ENCODE data around the gene ADGRG4. TPM values are rescaled to one million over a fixed set of nuclear protein-coding genes. Genes with fewer than 3 reads are reported as not detected.

The ADGRG4 gene
- total RNA-seq, 1 experiment from 2014 or later: not detected

DNA sequence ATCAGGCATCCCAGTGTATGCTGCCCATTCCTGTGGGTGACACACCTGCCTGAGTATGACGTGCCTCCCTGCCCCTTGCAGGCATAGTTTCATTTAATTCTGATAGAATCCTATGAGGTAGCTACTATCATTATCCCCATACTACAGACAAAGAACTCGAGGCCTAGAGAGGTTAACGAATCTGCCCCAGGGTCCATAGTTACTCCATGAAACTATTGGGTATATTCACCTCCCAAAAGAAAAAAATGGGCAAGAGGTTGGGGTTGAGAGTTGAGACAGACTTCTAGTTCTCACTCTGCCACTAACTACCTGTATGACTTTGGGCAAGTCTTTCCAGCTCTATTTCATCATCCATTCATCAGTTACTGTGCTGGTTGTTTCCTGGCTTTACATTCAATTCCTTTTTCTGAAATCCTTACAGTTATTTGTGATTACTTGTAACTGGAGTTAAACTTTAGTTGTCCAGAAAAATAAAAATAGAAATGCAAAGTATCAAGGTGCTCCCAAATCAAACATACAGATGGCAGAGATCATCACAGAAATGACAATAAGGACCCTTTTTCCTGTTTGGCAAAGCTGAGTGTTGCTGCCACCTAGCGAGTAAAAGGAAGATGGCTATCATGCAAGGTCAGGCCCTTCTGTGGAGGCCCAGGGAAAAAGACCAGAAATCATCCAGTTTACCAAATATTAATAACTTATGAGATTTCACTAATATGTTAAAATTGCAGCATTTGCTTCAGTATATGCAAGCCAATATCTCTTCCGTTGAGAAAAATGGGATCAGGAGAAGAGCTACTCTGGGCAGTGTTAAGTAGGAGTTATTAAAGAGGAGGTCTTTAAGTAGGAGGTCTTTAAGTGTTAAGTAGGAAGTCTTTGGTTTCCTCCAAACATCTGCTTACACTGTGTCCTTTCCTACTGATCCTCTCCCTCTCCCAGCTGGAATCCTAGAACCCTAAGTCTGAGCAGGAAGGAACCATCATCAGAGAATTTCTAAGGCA, 32.4 kb upstream of the ADGRG4 start:
- H3K4me3 ChIP-seq (ENCODE audit: low read depth in 2 of 2, low read length in 2 of 2): no peak overlapping the region
- no peaks in the 10 kb centered on the region for H3K9me3 ChIP-seq (ENCODE audit: control insufficient read depth, insufficient read depth, low read depth, low read length)
- in situ Hi-C loops (cut with HindIII; ENCODE audit: low pct_unique_long_range_greater_than_20kb, low sequenced_read_pairs): no loop called here
- no peaks in the 10 kb centered on the region for H3K36me3 ChIP-seq (ENCODE audit: control insufficient read depth, insufficient read depth, low read length)
- ATAC-seq: peak; percentile 89
- BruUV-seq (replicated peaks): no TSS peak
- H3K4me1 ChIP-seq (ENCODE audit: control insufficient read depth, insufficient read depth, low read length): no peaks in the 10 kb centered on the region
- DNase-seq (ENCODE audit: low read depth, low spot score): no peak
- POLR2A ChIA-PET: no interaction called here
- CTCF ChIA-PET: interaction anchor here (0.5 to 1.1 kb wide), 3 partner anchors 36 to 129 kb away, joined by 3 to 11 read pairs (median 4); no protein-coding TSS in a partner anchor
- intact Hi-C loops (cut with micrococcal nuclease; ENCODE audit: unreplicated experiment): loop anchor here (5.0 kb wide), 1 partner anchor 241 kb away; no protein-coding TSS in a partner anchor
- H3K27ac ChIP-seq (ENCODE audit: low read length): no peak overlapping the region; the same call in 1 of the 2 replicates
- peaks cover 5% of the 10 kb centered on the region; the same call in 1 of the 2 replicates for H3K27me3 ChIP-seq (ENCODE audit: control insufficient read depth, insufficient read depth, low read length)
- TF ChIP-seq, protein P1, sequence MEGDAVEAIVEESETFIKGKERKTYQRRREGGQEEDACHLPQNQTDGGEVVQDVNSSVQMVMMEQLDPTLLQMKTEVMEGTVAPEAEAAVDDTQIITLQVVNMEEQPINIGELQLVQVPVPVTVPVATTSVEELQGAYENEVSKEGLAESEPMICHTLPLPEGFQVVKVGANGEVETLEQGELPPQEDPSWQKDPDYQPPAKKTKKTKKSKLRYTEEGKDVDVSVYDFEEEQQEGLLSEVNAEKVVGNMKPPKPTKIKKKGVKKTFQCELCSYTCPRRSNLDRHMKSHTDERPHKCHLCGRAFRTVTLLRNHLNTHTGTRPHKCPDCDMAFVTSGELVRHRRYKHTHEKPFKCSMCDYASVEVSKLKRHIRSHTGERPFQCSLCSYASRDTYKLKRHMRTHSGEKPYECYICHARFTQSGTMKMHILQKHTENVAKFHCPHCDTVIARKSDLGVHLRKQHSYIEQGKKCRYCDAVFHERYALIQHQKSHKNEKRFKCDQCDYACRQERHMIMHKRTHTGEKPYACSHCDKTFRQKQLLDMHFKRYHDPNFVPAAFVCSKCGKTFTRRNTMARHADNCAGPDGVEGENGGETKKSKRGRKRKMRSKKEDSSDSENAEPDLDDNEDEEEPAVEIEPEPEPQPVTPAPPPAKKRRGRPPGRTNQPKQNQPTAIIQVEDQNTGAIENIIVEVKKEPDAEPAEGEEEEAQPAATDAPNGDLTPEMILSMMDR (IDR thresholded peaks at IDR 0.05): peak; percentile 86
- no peak for TF ChIP-seq SIN3A (IDR thresholded peaks at IDR 0.05; ENCODE audit: borderline replicate concordance, insufficient read depth, low read depth, low read length)
- TF ChIP-seq POLR2AphosphoS5 (IDR thresholded peaks at IDR 0.05; ENCODE audit: low read depth, low read length): no peak

DNA sequence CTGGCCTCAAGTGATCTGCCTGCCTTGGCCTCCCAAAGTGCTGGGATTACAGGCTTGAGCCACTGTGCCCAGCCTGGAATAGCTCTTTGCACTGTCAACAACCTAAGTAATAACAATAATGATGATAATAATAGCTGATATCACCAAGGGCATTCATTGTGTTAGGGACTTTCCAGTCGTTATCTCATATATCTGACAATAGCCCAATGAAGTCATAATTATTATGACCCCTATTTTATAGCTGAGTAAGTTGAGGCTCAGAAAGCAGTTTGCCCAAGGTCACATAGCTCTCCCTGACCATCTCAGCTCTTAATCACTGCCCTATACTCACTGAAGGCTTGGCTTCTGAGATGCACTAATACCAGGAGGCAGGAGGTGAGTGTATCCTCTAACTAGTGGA, 30.8 kb upstream of the ADGRG4 start:
- no peak overlapping the region for H3K27ac ChIP-seq (ENCODE audit: low read length)
- in situ Hi-C loops (cut with HindIII; ENCODE audit: low pct_unique_long_range_greater_than_20kb, low sequenced_read_pairs) (no loop called here), intact Hi-C loops (cut with micrococcal nuclease; ENCODE audit: unreplicated experiment) (loop anchor here (5.0 to 10.0 kb wide), 2 partner anchors 215 to 243 kb away; partner anchors contain the start of gene BRS3)
- TF ChIP-seq, protein P1 (IDR thresholded peaks at IDR 0.05): no peak
- TF ChIP-seq POLR2AphosphoS5 (IDR thresholded peaks at IDR 0.05; ENCODE audit: low read depth, low read length) (no peak), TCF7L2 (IDR thresholded peaks at IDR 0.05; ENCODE audit: low read depth, low read length) (no peak), SIN3A (IDR thresholded peaks at IDR 0.05; ENCODE audit: borderline replicate concordance, insufficient read depth, low read depth, low read length) (no peak)
- TF ChIP-seq, protein P2, sequence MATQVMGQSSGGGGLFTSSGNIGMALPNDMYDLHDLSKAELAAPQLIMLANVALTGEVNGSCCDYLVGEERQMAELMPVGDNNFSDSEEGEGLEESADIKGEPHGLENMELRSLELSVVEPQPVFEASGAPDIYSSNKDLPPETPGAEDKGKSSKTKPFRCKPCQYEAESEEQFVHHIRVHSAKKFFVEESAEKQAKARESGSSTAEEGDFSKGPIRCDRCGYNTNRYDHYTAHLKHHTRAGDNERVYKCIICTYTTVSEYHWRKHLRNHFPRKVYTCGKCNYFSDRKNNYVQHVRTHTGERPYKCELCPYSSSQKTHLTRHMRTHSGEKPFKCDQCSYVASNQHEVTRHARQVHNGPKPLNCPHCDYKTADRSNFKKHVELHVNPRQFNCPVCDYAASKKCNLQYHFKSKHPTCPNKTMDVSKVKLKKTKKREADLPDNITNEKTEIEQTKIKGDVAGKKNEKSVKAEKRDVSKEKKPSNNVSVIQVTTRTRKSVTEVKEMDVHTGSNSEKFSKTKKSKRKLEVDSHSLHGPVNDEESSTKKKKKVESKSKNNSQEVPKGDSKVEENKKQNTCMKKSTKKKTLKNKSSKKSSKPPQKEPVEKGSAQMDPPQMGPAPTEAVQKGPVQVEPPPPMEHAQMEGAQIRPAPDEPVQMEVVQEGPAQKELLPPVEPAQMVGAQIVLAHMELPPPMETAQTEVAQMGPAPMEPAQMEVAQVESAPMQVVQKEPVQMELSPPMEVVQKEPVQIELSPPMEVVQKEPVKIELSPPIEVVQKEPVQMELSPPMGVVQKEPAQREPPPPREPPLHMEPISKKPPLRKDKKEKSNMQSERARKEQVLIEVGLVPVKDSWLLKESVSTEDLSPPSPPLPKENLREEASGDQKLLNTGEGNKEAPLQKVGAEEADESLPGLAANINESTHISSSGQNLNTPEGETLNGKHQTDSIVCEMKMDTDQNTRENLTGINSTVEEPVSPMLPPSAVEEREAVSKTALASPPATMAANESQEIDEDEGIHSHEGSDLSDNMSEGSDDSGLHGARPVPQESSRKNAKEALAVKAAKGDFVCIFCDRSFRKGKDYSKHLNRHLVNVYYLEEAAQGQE (IDR thresholded peaks at IDR 0.05; ENCODE audit: insufficient read depth in 1 of 2, low read depth in 2 of 2, low read length in 1 of 2): no peak
- BruUV-seq (replicated peaks): no TSS peak
- H3K4me1 ChIP-seq (ENCODE audit: control insufficient read depth, insufficient read depth, low read length): no peaks in the 10 kb centered on the region
- H3K27me3 ChIP-seq (ENCODE audit: control insufficient read depth, insufficient read depth, low read length): peaks cover 5% of the 10 kb centered on the region; the same call in 1 of the 2 replicates
- no peaks in the 10 kb centered on the region for H3K9me3 ChIP-seq (ENCODE audit: control insufficient read depth, insufficient read depth, low read depth, low read length)
- ChIA-PET CTCF (no interaction called here), POLR2A (no interaction called here)
- H3K4me3 ChIP-seq (ENCODE audit: low read depth in 2 of 2, low read length in 2 of 2): no peak overlapping the region
- ATAC-seq (no peak), DNase-seq (ENCODE audit: low read depth, low spot score) (no peak)
- H3K36me3 ChIP-seq (ENCODE audit: control insufficient read depth, insufficient read depth, low read length): no peaks in the 10 kb centered on the region
